Stimulated activated naive B cell treated with anti-CD40 and anti-IgM and Interleukin-4, amounts not matched to agents 10 μg/mL and 1 μg/mL and 100 μg/mL, for 72 hours (primary cell): ENCODE data around the gene IL1A.
"Not testable (repeated sequence)": the region's sequence is repeated elsewhere in the genome, so short reads cannot be mapped to it uniquely, and the experiment has no call there.

Source experiments
- ATAC-seq, 2 donors: fragments of 150-1000 bp; cut with Tn5 transposase; replicated peaks; 2 replicates each; pipeline ENCODE4 v1.10.0; 2021; ENCODE audit warnings: moderate library complexity in 1 of 2
- DNase-seq: peaks from one replicate; pipeline ENCODE4 v3.0.0; 2021
- H3K27ac Mint-ChIP-seq: one replicate; pipeline ENCODE4 v1.8.0; 2022; ENCODE audit warnings: mild to moderate bottlenecking, mixed read lengths
- H3K27me3 Mint-ChIP-seq, 2 donors: one replicate each; pipeline ENCODE4 v1.8.0; 2022; ENCODE audit warnings: mixed read lengths in 2 of 2
- H3K36me3 Mint-ChIP-seq, 2 donors: one replicate each; pipeline ENCODE4 v1.8.0; 2022; ENCODE audit warnings: mixed read lengths in 2 of 2, mild to moderate bottlenecking in 1 of 2
- H3K4me1 Mint-ChIP-seq, 2 donors: one replicate each; pipeline ENCODE4 v1.8.0; 2022; ENCODE audit warnings: mixed read lengths in 2 of 2, mild to moderate bottlenecking in 1 of 2
- H3K4me3 Mint-ChIP-seq, 2 donors: one replicate each; pipeline ENCODE4 v1.8.0; 2022; ENCODE audit warnings: mild to moderate bottlenecking in 2 of 2, mixed read lengths in 2 of 2, moderate library complexity in 1 of 2
- H3K9me3 Mint-ChIP-seq, 2 donors: one replicate each; pipeline ENCODE4 v1.8.0; 2022; ENCODE audit warnings: mixed read lengths in 2 of 2, mild to moderate bottlenecking in 1 of 2

IL1A gene, protein sequence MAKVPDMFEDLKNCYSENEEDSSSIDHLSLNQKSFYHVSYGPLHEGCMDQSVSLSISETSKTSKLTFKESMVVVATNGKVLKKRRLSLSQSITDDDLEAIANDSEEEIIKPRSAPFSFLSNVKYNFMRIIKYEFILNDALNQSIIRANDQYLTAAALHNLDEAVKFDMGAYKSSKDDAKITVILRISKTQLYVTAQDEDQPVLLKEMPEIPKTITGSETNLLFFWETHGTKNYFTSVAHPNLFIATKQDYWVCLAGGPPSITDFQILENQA

DNA sequence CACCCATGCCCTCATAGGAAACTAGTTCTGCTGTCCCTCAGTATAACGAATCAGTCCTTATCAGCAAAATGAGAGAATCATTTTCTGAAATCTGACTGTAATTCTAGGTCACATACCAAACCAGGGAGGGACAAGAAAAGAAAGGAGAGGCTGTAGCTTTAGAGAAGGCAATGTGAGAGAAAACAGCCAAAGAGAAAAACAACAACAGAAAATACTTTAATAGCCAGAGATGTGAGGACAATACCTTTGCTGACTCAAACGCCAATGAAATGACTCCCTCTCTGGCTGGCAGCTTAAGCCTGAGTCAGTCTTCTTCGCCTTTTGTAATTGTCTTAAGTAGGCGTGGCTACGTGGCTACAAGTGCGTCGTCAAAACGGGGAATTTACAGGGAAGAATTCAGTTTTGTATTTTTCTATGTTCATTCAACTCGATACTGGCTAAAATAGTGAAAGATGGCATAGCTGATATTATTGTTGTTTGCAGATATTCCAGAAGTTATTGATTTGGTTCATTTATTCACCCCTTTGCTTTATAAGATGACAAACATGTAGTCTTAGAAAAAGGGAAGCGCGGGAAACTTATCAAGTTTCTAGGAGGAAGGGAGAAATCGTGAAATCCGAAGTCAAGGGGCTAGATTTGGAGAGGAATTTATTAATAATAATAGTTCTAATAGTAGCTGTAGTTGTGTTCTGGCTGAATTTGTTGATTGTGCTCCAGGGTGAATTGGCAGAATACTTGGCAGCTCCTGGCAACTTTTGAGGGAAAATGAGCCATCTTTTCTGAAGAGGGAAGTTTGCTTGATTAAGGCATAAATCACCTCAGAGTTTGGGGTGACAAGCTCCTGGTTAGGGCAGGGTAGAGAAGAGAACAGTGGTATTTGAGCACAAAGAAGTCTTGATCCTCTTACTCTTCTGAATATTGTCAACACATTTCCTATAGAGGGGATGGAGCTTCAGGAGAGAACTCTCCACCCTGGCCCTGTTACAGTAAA, at the start of gene IL1A:
Gene IL1A, minus strand, starts transcription at position 295 of the 991 bp plus-strand sequence. CDS start 723 bp downstream, outside the sequence.
- no peak for DNase-seq
- Mint-ChIP-seq H3K4me1 (peaks cover 25 to 34% of the 10 kb centered on the region in 2 donors), H3K4me3 (peak within 1 kb of the TSS in 1 of 2 donors; percentile 58), H3K27ac (peak within 1 kb of the TSS; percentile 6), H3K9me3 (no peaks in the 10 kb centered on the region), H3K27me3 (no peaks in the 10 kb centered on the region), H3K36me3 (no peaks in the 10 kb centered on the region)
- peak in 1 of 2 donors; percentile 28 for ATAC-seq

DNA sequence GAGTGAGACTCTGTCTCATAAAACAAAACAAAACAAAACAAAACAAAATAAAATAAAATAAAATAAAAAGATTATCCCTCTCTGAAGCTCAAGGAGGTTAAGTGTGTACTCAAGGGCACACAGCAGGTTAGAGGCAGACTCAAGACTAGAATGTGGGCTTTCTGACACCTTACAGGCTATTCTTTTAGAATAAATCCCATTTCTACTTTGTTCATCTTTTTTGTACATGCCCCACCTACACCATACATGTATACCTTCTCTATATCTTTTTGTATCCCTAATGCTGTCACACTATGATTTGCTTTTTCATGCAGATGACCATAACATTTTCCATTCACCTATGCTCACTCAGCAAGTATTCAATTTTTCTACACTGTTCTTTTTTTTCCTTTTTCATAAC, 49.7 kb upstream of the IL1A start:
- ATAC-seq (no peak), DNase-seq (no peak)
- Mint-ChIP-seq H3K4me3 (no peak overlapping the region), H3K4me1 (peaks cover 26 to 42% of the 10 kb centered on the region in 2 donors), H3K36me3 (no peaks in the 10 kb centered on the region), H3K27me3 (peaks cover 3 to 5% of the 10 kb centered on the region in 2 donors), H3K27ac (no peak overlapping the region), H3K9me3 (no peaks in the 10 kb centered on the region)

DNA sequence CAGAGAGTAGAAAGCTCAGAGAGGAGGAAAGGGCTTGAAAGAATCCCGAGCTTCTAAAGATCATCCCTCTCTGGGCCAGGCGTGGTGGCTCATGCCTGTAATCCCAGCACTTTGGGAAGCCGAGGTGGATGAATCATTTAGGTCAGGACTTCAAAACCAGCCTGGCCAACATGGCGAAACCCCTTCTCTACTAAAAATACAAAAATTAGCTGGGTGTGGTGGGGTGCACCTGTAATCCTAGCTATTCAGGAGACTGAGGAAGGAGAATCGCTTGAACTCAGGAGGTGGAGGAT, 49.3 kb upstream of the IL1A start:
- not testable (repeated sequence) for H3K36me3 Mint-ChIP-seq, H3K4me3 Mint-ChIP-seq, DNase-seq, ATAC-seq, H3K27me3 Mint-ChIP-seq, H3K27ac Mint-ChIP-seq, H3K9me3 Mint-ChIP-seq
- H3K4me1 Mint-ChIP-seq, result peaks cover 22 to 38% of the 10 kb centered on the region in 2 donors

DNA sequence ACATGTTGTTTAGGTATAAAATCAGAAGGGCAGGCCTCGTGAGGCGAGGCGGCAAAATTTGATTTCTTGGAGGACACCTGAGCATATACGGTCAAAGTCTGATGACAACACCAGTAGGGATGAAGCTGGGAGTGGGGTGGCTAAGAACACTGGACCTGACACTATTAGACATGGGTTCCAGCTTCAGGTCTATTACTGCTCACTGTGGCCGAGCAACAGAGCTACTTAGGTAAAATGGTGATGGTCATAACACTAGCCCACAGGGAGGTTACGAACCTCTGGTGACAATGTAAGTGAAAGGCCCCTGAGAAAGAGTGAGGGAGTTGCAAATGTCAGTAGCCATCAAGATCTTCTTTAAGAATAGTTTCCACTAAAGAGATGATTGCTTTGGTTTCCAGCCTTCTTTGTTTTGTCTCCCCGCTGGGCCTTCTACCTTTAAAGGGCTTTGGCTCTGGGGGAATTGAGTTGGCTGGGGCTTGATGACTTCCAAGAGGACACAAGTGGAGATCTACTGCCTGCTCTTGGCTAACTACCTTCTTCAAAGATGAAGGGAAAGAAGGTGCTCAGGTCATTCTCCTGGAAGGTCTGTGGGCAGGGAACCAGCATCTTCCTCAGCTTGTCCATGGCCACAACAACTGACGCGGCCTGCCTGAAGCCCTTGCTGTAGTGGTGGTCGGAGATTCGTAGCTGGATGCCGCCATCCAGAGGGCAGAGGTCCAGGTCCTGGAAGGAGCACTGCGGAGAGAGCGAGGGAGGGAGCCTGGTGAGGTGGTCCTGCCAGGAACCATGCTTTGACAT, 48.7 kb upstream of the IL1A start:
- DNase-seq, result no peak
- ATAC-seq, result no peak
- Mint-ChIP-seq H3K9me3 (no peaks in the 10 kb centered on the region), H3K36me3 (no peaks in the 10 kb centered on the region), H3K4me1 (peaks cover 21 to 37% of the 10 kb centered on the region in 2 donors), H3K27me3 (peaks cover 3 to 5% of the 10 kb centered on the region in 2 donors), H3K27ac (no peak overlapping the region), H3K4me3 (no peak overlapping the region)

DNA sequence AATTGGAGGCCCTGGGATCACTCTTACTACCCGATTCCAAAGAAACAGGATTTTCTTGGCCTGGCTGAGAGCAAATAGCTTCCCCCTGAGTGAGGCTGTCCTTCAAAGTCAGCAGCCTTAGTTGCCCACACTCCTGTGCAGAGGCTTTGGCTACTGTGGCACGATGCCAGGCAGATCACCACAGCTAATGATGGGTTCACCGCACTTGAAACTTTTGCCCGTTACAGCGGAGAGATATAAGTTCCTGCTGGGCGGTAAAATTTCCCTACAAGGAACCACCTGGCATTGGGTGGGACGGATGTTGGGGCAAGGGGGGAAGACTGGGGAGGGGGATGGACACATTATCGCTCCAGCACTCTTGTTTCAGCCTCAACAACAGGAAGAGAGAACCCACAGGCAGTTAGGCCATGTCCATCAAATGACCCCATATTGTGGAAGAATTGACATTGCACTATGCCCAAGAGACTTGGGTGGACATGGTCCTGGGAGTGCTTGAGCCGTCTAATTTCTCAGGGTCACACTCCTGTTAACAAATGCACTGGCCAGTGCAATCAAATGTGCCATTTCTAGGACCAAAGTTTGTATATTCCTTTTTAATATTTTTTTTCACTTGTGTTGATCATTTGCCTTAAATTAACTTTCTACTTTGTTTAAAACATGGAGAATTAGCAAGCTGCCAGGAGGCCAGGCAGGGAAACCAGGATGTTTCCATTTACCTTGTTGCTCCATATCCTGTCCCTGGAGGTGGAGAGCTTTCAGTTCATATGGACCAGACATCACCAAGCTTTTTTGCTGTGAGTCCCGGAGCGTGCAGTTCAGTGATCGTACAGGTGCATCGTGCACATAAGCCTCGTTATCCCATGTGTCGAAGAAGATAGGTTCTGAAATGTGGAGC, 47.9 kb upstream of the IL1A start:
- Mint-ChIP-seq H3K9me3 (no peaks in the 10 kb centered on the region), H3K4me3 (no peak overlapping the region), H3K27ac (no peak overlapping the region), H3K36me3 (no peaks in the 10 kb centered on the region), H3K4me1 (peaks cover 21 to 31% of the 10 kb centered on the region in 2 donors), H3K27me3 (peaks cover 3 to 5% of the 10 kb centered on the region in 2 donors)
- DNase-seq (no peak), ATAC-seq (peak; percentile 37 to 58)

DNA sequence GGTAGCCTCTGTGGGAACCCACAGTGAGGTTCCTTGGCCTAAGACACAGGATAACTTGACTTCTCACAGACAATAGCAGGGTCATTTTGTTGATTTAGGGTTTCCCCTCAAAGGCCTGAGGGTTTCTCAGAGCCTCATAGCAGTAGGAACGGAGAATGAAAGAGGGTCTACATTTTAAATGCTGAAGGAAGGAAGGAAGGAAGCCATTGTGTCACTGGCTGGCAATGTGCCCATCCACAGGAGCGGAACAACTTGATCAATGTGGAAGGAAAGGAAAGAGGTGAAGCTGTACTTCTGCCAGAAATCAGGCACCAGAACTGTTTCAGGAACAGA, 47.2 kb upstream of the IL1A start:
- no peak for ATAC-seq
- DNase-seq, result no peak
- Mint-ChIP-seq H3K9me3 (no peaks in the 10 kb centered on the region), H3K27me3 (peaks cover 3 to 5% of the 10 kb centered on the region in 2 donors), H3K27ac (peak overlapping the region; percentile 21), H3K4me1 (peaks cover 15 to 24% of the 10 kb centered on the region in 2 donors), H3K4me3 (no peak overlapping the region), H3K36me3 (no peaks in the 10 kb centered on the region)

DNA sequence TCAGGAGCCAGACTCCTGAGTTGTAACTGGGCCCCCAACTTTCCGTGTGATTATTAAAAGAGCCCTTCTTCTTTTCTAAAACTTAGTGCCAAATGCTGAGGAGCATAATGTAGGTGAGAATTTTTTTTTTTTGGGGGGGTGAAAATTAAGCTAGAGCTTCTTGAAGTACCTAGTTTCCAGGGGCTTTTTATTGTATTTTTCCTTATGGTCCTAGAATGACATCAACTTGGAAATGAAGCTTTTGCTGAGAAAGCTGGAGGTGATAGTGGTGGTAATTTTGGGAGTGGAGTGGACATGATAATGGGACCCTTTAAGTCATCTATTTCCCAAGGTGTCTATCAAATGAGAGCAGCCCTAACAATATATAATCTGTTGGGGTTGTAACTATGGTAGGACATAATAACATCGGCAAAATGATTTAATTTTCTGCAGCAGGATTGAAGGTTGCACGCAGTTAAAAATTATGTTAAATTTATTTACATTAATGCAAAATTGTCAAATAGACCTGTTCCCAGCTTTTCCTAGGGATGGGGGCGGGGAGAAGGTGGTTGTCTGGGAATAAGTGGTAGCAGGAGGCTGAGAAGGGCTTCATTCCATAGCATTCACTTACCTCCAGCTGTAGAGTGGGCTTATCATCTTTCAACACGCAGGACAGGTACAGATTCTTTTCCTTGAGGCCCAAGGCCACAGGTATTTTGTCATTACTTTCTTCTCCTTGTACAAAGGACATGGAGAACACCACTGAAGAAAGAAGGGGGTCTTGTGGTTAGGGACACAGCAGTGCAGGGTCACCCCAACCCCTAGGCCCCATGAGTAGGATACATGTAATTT, 46.6 kb upstream of the IL1A start:
- Mint-ChIP-seq H3K4me1 (peaks cover 10 to 18% of the 10 kb centered on the region in 2 donors), H3K36me3 (no peaks in the 10 kb centered on the region), H3K27me3 (peaks cover 3 to 5% of the 10 kb centered on the region in 2 donors), H3K27ac (no peak overlapping the region), H3K9me3 (no peaks in the 10 kb centered on the region), H3K4me3 (no peak overlapping the region)
- DNase-seq (no peak), ATAC-seq (no peak)

DNA sequence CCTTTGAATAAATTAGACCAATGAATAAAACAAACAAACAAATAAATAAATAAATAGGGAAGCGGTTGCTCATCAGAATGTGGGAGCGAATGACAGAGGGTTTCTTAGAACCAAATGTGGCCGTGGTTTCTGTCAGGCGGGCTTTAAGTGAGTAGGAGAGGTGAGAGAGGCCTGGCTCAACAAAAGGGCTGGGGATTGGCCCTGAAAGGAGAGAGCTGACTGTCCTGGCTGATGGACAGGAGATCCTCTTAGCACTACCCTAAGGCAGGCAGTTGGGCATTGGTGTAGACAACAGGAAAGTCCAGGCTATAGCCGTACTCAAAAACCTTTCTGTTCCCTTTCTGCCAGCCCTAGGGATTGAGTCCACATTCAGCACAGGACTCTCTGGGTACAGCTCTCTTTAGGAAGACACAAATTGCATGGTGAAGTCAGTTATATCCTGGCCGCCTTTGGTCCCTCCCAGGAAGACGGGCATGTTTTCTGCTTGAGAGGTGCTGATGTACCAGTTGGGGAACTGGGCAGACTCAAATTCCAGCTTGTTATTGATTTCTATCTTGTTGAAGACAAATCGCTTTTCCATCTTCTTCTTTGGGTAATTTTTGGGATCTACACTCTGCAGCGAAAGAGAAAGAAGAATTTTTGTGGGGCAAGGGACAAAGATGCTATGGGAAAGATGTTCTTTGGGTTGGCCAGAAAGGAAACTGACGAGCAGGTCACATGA, 45.8 kb upstream of the IL1A start:
- Mint-ChIP-seq H3K4me1 (peaks cover 8 to 17% of the 10 kb centered on the region in 2 donors), H3K36me3 (no peaks in the 10 kb centered on the region), H3K27me3 (peaks cover 3 to 5% of the 10 kb centered on the region in 2 donors), H3K4me3 (no peak overlapping the region), H3K9me3 (no peaks in the 10 kb centered on the region), H3K27ac (no peak overlapping the region)
- no peak for DNase-seq
- no peak for ATAC-seq

DNA sequence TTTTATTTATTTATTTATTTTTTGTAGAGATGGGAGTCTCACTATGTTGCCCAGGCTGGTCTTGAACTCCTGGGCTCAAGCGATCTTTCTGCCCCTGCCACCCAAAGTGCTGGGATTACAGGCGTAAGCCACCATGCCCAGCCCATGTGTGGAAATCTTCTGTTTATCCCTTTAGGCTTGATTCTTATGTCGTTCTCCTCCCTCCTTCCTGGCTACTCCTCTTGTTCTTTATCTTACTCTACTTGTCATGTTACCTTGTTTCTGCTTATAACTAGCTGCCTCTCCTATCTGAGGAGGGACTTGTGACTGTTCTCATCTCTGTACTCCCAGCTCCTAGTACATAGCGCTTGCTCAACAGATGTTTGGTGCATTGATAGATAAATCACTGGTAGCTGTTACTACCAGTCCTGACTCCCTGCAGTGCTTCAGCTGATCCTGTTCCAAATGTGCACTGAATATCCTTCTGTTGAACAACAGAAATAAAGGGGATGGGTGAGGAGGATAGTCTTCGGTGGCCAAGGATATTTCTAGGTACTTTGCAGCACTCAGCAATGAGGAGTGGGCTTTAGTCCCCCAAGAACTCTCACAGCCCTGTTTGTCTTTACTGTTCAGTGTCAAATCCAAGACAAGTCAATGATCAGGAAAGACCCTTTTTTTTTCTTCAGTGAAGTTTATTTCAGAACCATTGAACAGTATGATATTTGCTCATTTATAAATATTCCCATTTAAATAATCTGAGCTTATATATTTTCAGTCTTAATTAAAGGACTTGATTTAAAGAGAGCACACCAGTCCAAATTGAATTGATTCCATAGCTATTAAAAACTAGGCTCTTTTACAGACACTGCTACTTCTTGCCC, 45.0 kb upstream of the IL1A start:
- no peaks in the 10 kb centered on the region for H3K9me3 Mint-ChIP-seq
- H3K4me1 Mint-ChIP-seq, result peaks cover 8 to 17% of the 10 kb centered on the region in 2 donors
- ATAC-seq (no peak), DNase-seq (no peak)
- no peak overlapping the region for H3K4me3 Mint-ChIP-seq
- H3K27ac Mint-ChIP-seq, result no peak overlapping the region
- H3K27me3 Mint-ChIP-seq, result peaks cover 3 to 5% of the 10 kb centered on the region in 2 donors
- no peaks in the 10 kb centered on the region for H3K36me3 Mint-ChIP-seq

DNA sequence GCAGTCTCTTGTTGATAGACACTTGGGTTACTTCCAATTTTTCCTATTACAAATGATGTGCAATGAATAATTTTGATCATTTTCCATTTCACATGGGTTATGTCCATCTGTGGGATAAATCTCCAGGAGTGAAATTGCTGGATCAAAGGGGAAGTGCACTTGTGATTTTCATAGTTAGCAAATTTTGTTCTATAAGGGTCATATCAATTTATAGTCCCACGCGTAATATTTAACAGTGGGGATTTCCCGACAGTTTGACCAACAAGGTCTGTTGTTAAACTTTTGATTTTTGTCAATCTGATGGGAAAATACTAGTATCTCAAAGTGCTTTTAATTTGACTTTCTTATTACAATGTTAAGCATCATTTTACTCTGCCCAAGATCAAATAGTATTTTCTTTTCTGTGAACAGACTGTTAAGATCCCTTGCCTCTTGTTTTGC, 44.0 kb upstream of the IL1A start:
- no peak overlapping the region for H3K27ac Mint-ChIP-seq
- H3K4me1 Mint-ChIP-seq, result peaks cover 11 to 17% of the 10 kb centered on the region in 2 donors
- H3K27me3 Mint-ChIP-seq, result peaks cover 4 to 5% of the 10 kb centered on the region in 2 donors
- ATAC-seq (no peak), DNase-seq (no peak)
- no peaks in the 10 kb centered on the region for H3K9me3 Mint-ChIP-seq
- H3K36me3 Mint-ChIP-seq, result no peaks in the 10 kb centered on the region
- no peak overlapping the region for H3K4me3 Mint-ChIP-seq

DNA sequence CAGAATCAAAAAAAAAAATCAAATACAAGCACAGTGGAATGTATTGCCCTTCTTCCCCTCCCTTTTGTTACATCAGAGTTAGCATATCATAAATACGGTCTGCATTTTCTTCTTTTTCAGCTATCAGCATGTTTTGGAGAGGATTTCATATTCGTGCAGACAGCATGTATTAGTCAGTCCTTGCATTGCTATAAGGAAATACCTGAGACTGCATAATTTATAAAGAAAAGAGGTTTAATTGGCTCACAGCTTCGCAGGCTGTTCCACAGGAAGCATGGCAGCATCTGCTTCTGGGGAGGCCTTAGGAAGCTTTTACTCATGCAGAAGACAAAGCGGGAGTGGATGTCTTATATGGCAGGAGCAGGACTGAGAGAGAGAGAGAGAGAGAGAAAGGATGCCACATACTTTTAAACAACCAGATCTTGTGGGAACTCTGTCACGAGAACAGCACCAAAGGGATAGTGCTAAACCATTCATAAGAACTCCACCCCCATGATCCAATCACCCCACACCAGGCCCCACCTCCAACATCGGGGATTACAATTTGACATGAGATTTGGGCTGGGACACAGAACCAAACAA, 43.4 kb upstream of the IL1A start:
- Mint-ChIP-seq H3K27me3 (peaks cover 3 to 5% of the 10 kb centered on the region in 2 donors), H3K9me3 (no peaks in the 10 kb centered on the region), H3K27ac (no peak overlapping the region), H3K4me1 (peaks cover 11 to 17% of the 10 kb centered on the region in 2 donors), H3K4me3 (no peak overlapping the region), H3K36me3 (no peaks in the 10 kb centered on the region)
- no peak for DNase-seq
- ATAC-seq, result no peak
